OCI-LY7 (cell line): ENCODE data around the gene TMEM107. TPM values are rescaled to one million over a fixed set of nuclear protein-coding genes. Genes with fewer than 3 reads are reported as not detected.

Experiments
- BruUV-seq: library from RNA; stranded (reverse); fragments of 400-500 nt; replicated peaks from 2 replicates; lab custom pipeline; 2021; lab: Mats Ljungman, UMichigan
- CTCF ChIA-PET: fragments of 300-600 bp; sonication (Branson Sonifier 250); formaldehyde crosslinking; loops from one replicate; lab custom pipeline; 2022; ENCODE audit warnings: antibody characterized with exemption; ENCODE audit not compliant: unreplicated experiment; lab: Charles Lee
- POLR2A ChIA-PET: fragments of 300-600 bp; sonication (Branson Sonifier 250); formaldehyde crosslinking; loops from one replicate; lab custom pipeline; 2022; ENCODE audit warnings: antibody characterized with exemption; lab: Charles Lee
- DNase-seq: peaks from one replicate; pipeline ENCODE4 v3.0.0-alpha.2; 2015; ENCODE audit warnings: low spot score
- H2AFZ ChIP-seq: fragments of 200-600 bp; sonication (generic), shearing (Covaris generic); 2 replicates; pipeline ENCODE4 v1.6.1; 2014; ENCODE audit warnings: mild to moderate bottlenecking, antibody characterized with exemption, low read length, moderate library complexity
- H3K27ac ChIP-seq: fragments of 200-600 bp; sonication (generic); 2 replicates; pipeline ENCODE4 v1.5.1; 2014; ENCODE audit warnings: mixed run types, low read depth, mild to moderate bottlenecking, moderate library complexity, low read length, inconsistent platforms; ENCODE audit not compliant: poor library complexity, severe bottlenecking
- H3K36me3 ChIP-seq: fragments of 200-600 bp; sonication (generic); 2 replicates; pipeline ENCODE4 v1.6.1; 2014; ENCODE audit warnings: mild to moderate bottlenecking, antibody characterized with exemption, low read length, moderate library complexity, mixed read lengths; ENCODE audit not compliant: insufficient read depth
- H3K4me1 ChIP-seq: fragments of 200-600 bp; sonication (generic); 2 replicates; pipeline ENCODE4 v1.5.1; 2014; ENCODE audit warnings: mild to moderate bottlenecking, low read length; ENCODE audit not compliant: insufficient read depth, poor library complexity, severe bottlenecking
- H3K4me2 ChIP-seq: fragments of 200-600 bp; sonication (generic); 2 replicates; pipeline ENCODE4 v1.6.1; 2014; ENCODE audit warnings: mild to moderate bottlenecking, low read length
- H3K4me3 ChIP-seq: fragments of 200-600 bp; sonication (generic); 2 replicates; pipeline ENCODE4 v1.5.1; 2014; ENCODE audit warnings: mild to moderate bottlenecking, low read depth, low read length; ENCODE audit not compliant: poor library complexity, severe bottlenecking
- H3K79me2 ChIP-seq: fragments of 200-600 bp; sonication (generic); 2 replicates; pipeline ENCODE4 v1.6.1; 2016; ENCODE audit warnings: low read depth, mild to moderate bottlenecking, low read length, moderate library complexity, mixed read lengths; ENCODE audit not compliant: insufficient read depth
- H3K9me2 ChIP-seq: fragments of 200-600 bp; sonication (generic); 2 replicates; pipeline ENCODE4 v1.6.1; 2016; ENCODE audit warnings: mild to moderate bottlenecking, low read length, mixed read lengths; ENCODE audit not compliant: insufficient read depth
- H3K9me3 ChIP-seq: fragments of 200-600 bp; sonication (generic); 2 replicates; pipeline ENCODE4 v1.6.1; 2014; ENCODE audit warnings: mild to moderate bottlenecking, mixed run types, low read length, mixed read lengths
- H4K20me1 ChIP-seq: fragments of 200-600 bp; sonication (generic); 2 replicates; pipeline ENCODE4 v1.6.1; 2014; ENCODE audit warnings: mild to moderate bottlenecking, antibody characterized with exemption, low read length, moderate library complexity, mixed read lengths; ENCODE audit not compliant: insufficient read depth
- EZH2phosphoT487 ChIP-seq: fragments of 200-600 bp; sonication (generic); IDR thresholded peaks from 2 replicates; pipeline ENCODE4 v1.6.1; 2018; ENCODE audit warnings: low read depth, borderline replicate concordance, mild to moderate bottlenecking, mixed run types, antibody characterized with exemption, low read length, moderate library complexity, mixed read lengths
- intact Hi-C: fragments of 100-400 bp; cut with micrococcal nuclease; formaldehyde crosslinking; loops from one replicate; pipeline ENCODE4 v1.10.0; 2022; ENCODE audit not compliant: unreplicated experiment
- total RNA-seq, 2 experiments: library from RNA; depleted of rRNA in 1 of 2; stranded (reverse); fragments of >200 nt in 1 of 2; shearing (Covaris generic) in 1 of 2; gene quantifications; 2 replicates each; pipeline ENCODE4 v1.2.3, GENCODE V29; 2014 to 2022
- TF ChIP-seq, protein P1 (sequence below): fragments of 200-600 bp; sonication (generic); conservative IDR thresholded peaks from 2 replicates; pipeline ENCODE4 v1.5.1; 2014; ENCODE audit warnings: mild to moderate bottlenecking, antibody characterized with exemption, low read length, moderate library complexity, mixed read lengths

Gene TMEM107
- total RNA-seq, 2 experiments from 2014 or later: 43.9 to 57.0 TPM

DNA sequence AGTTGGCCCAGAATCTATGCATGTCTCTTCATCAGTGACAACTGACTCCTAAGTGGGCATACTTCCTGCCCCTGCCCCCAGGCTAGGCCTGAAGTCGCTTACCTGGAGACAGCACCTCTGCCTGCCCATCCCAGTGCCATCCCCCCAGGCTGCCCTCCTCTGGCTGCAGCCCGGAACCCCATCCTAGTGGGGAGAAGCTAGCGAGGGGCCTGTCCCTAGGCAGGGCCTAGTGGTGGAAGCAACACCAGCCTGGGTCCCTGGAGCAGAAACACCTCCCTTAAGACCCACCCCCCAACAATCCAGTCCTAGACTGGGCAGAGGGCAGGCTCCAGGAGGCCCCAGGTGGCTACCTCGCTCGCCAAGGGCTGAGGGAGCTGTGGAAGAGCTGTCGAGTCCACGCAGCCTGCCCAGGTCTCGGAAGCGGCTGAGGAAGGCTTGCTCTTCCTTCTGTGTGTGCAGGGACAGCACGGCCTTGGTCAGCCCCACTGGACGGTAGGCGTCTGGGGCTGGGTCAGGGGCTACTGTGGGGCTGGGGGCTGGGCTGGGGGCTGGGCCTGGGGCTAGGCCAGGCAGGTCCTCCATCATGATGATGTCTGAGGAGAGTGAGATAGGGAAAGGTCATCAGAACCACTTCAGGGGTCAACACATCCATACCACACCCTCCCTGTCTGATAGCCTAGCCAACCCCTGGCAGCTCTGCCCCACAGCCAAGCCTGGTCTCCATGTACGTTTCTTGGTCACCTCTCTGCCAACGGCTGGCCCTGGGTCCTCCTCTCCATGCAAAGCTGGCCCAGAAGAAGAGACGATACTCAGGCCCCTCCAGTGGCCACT lies 31.6 kb downstream of the TMEM107 start:
- Histone ChIP-seq H3K4me2 (no peak overlapping the region), H3K4me3 (no peak overlapping the region), H2AFZ (no peak overlapping the region), H3K4me1 (peaks cover 2% of the 10 kb centered on the region), H3K36me3 (peaks cover 80% of the 10 kb centered on the region), H3K27ac (no peak overlapping the region), H3K79me2 (no peaks in the 10 kb centered on the region), H4K20me1 (no peaks in the 10 kb centered on the region), H3K9me2 (no peaks in the 10 kb centered on the region), H3K9me3 (no peaks in the 10 kb centered on the region)
- no TSS peak for BruUV-seq
- TF ChIP-seq EZH2phosphoT487: no peak
- TF ChIP-seq, protein P1, sequence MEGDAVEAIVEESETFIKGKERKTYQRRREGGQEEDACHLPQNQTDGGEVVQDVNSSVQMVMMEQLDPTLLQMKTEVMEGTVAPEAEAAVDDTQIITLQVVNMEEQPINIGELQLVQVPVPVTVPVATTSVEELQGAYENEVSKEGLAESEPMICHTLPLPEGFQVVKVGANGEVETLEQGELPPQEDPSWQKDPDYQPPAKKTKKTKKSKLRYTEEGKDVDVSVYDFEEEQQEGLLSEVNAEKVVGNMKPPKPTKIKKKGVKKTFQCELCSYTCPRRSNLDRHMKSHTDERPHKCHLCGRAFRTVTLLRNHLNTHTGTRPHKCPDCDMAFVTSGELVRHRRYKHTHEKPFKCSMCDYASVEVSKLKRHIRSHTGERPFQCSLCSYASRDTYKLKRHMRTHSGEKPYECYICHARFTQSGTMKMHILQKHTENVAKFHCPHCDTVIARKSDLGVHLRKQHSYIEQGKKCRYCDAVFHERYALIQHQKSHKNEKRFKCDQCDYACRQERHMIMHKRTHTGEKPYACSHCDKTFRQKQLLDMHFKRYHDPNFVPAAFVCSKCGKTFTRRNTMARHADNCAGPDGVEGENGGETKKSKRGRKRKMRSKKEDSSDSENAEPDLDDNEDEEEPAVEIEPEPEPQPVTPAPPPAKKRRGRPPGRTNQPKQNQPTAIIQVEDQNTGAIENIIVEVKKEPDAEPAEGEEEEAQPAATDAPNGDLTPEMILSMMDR: no peak
- POLR2A ChIA-PET: no interaction called here
- intact Hi-C loops: no loop called here
- no peak for DNase-seq
- CTCF ChIA-PET: interaction anchor here (1.3 kb wide), 1 partner anchor 14 kb away, joined by 5 read pairs; no protein-coding TSS in a partner anchor

DNA sequence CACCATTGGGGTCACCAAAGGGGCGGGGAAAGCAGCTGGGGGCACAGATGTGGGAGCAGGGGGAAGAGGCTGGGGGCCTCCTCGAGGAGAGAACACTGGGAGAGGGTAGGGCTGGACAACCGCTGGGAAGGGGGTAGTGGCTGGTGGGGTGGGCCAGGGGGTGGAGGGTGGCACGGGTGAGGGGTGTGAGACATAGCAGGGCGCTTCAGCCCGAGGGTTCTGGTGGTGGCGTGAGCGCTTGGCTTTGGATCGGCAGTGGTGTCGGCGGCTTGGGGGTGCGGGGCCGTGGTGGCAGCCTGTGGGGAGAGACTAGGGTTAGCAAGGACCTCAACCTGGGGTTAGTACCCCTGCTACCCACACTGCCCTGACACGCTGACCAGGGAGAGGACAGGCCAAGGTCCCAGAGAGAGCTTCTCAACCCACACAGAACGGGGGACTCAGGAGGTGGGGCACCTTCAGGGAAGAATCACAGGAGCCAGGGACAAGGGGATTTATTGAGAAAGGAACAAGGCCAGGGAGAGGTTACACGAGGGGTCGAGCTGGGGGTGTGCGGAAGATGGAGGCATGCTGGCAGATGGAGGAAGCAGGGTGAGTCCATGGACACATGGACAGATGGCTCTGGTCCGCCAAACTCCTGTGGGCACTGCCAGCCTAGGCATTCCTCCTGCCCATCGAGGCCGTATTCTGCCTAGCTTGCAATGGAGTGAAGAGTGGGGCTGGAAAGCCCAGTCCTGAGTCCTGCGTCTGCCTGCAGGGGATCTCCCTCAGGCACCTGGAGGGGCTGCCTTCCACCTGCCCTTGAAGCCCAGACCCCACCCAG lies 32.4 kb downstream of the TMEM107 start:
- POLR2A ChIA-PET: interaction anchor here (0.6 kb wide), 1 partner anchor 298 kb away, joined by 4 read pairs; no protein-coding TSS in a partner anchor

More for the DNA sequence above, 32.4 kb downstream of the TMEM107 start:
- peaks cover 5% of the 10 kb centered on the region for H3K4me1 ChIP-seq
- no peak overlapping the region for H3K27ac ChIP-seq
- no peak for TF ChIP-seq EZH2phosphoT487
- TF ChIP-seq, protein P1: no peak
- CTCF ChIA-PET: interaction anchor here (1.3 kb wide), 1 partner anchor 15 kb away, joined by 5 read pairs; no protein-coding TSS in a partner anchor
- DNase-seq: no peak
- H3K9me2 ChIP-seq: no peaks in the 10 kb centered on the region
- no peaks in the 10 kb centered on the region for H4K20me1 ChIP-seq
- H3K4me2 ChIP-seq: no peak overlapping the region
- H3K9me3 ChIP-seq: no peaks in the 10 kb centered on the region
- H2AFZ ChIP-seq: no peak overlapping the region
- peaks cover 73% of the 10 kb centered on the region for H3K36me3 ChIP-seq
- no peak overlapping the region for H3K4me3 ChIP-seq
- intact Hi-C loops: no loop called here
- no TSS peak for BruUV-seq
- no peaks in the 10 kb centered on the region for H3K79me2 ChIP-seq
